ENCODE data around the gene DSCAML1. TPM values are rescaled to one million over a fixed set of nuclear protein-coding genes. Genes with fewer than 3 reads are reported as not detected.

DSCAML1 gene
- total and polyA plus RNA-seq, 3 donors from 2014 or later = 1.6 to 6.1 (median 3.0) TPM

DNA sequence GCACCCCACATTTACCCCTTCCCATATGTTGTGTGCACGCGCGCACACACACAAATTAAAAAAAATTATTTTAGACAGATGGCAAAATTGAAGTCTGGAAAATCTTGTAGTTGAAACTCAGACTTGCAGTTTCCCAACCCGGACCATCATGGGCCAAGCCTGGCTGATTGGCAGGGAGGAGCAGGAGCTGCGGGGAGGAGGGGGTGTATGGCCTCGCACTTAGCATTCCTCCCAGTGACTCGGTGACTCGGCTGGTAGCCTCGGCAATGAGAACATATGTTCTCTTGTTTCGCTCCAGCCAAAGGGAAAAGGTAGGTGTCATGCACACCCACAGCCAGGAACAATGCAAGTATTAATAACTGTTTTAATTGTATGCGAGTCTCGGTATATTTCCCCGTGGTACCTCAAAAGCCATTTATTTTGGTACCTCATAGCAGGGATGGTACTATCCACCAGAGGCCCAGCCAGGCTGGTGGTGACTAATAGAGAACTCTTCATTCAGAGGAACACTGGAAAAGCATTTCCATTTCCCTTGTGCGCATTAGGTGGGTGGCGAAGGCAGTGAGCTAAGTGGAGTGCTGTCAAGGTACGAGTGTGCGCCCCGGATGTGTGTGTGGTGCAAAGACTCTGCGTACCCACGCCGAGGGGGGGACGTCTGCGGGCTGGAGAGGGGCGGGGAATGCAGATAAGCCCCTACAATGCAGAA, 92.5 kb downstream of the DSCAML1 start:
- no peak for DNase-seq
- H3K4me1 ChIP-seq = no peaks in the 10 kb centered on the region
- H3K27ac ChIP-seq = no peak overlapping the region
- WGBS, 2 donors = 80 to 90% methylated on average over 24 of the region's 24 CpGs
- no peaks in the 10 kb centered on the region for H3K27me3 ChIP-seq
- TF ChIP-seq POLR2A (IDR thresholded peaks at IDR 0.05) = no peak
- TF ChIP-seq, protein P1, sequence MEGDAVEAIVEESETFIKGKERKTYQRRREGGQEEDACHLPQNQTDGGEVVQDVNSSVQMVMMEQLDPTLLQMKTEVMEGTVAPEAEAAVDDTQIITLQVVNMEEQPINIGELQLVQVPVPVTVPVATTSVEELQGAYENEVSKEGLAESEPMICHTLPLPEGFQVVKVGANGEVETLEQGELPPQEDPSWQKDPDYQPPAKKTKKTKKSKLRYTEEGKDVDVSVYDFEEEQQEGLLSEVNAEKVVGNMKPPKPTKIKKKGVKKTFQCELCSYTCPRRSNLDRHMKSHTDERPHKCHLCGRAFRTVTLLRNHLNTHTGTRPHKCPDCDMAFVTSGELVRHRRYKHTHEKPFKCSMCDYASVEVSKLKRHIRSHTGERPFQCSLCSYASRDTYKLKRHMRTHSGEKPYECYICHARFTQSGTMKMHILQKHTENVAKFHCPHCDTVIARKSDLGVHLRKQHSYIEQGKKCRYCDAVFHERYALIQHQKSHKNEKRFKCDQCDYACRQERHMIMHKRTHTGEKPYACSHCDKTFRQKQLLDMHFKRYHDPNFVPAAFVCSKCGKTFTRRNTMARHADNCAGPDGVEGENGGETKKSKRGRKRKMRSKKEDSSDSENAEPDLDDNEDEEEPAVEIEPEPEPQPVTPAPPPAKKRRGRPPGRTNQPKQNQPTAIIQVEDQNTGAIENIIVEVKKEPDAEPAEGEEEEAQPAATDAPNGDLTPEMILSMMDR (IDR thresholded peaks at IDR 0.05) = no peak
- no peaks in the 10 kb centered on the region for H3K9me3 ChIP-seq
- no peaks in the 10 kb centered on the region for H3K36me3 ChIP-seq (ENCODE audit: low read depth, missing control alignments)
- H3K4me3 ChIP-seq = no peak overlapping the region
- intact Hi-C loops (cut with DNase I; ENCODE audit: low total_unique reads) = no loop called here

DNA sequence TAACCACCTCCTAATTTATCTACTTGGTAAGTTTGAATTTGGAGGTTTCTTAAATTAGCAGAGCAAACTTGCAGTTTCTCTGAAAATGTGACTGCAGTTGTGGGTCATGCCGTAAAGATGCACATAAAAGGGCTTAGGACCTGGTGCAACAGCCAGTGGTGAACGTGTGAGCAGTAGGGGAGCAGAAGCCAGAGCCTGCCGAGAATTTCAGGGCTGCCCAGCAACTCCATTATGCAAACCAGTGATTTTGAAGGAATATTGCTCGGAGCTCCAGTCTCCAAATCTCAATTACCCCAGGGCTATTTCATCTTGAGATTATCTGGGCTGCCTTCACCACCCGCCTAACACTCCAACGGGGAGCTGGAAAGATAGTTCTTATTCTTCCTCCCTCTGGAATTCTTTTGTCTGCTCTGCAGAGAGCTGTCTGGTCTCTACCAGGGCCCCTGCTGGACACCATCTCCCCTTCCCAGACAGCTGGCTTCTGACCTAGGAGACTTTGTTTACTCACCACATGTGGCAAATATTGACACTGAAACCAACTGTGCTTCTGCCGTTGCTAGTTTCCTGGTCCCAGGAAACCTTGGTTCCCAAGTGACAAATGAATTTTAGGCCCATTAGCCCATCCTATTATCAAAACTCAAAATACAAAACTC, 93.9 kb downstream of the DSCAML1 start:
- H3K27ac ChIP-seq = no peak overlapping the region
- H3K27me3 ChIP-seq = no peaks in the 10 kb centered on the region
- WGBS, 2 donors = 77 to 82% methylated on average over 7 of the region's 7 CpGs
- intact Hi-C loops (cut with DNase I; ENCODE audit: low total_unique reads) = no loop called here
- no peaks in the 10 kb centered on the region for H3K9me3 ChIP-seq
- TF ChIP-seq, protein P1 (IDR thresholded peaks at IDR 0.05) = no peak
- no peak for TF ChIP-seq POLR2A (IDR thresholded peaks at IDR 0.05)
- no peaks in the 10 kb centered on the region for H3K36me3 ChIP-seq (ENCODE audit: low read depth, missing control alignments)
- H3K4me3 ChIP-seq = no peak overlapping the region
- DNase-seq = no peak
- H3K4me1 ChIP-seq = no peaks in the 10 kb centered on the region

DNA sequence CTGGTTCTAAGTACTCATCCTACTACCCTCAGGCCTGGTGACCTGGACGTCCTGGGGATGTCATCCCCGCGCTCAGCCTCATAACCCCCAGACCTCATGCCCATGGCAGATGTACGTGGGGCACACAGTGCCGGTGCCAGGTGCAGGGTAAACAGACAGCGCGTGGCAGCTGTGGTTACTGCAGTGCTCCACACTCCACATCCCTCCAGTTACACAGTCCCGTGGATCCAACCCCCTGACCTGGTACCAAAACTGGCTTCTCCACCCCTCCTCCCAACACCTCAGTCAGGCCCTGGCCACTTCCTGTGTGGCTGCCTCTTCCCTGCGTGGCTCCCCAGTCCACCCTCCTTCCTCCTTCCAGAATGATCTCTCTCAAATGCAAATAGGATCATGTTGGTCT, 95.2 kb downstream of the DSCAML1 start:
- 84 to 88% methylated on average over 9 of the region's 9 CpGs for WGBS, 2 donors
- DNase-seq = no peak
- TF ChIP-seq, protein P1 (IDR thresholded peaks at IDR 0.05) = no peak
- no peak for TF ChIP-seq POLR2A (IDR thresholded peaks at IDR 0.05)
- Histone ChIP-seq H3K27ac (no peak overlapping the region), H3K27me3 (no peaks in the 10 kb centered on the region), H3K36me3 (ENCODE audit: low read depth, missing control alignments) (no peaks in the 10 kb centered on the region), H3K4me3 (no peak overlapping the region), H3K4me1 (no peaks in the 10 kb centered on the region), H3K9me3 (no peaks in the 10 kb centered on the region)
- intact Hi-C loops (cut with DNase I; ENCODE audit: low total_unique reads) = no loop called here

DNA sequence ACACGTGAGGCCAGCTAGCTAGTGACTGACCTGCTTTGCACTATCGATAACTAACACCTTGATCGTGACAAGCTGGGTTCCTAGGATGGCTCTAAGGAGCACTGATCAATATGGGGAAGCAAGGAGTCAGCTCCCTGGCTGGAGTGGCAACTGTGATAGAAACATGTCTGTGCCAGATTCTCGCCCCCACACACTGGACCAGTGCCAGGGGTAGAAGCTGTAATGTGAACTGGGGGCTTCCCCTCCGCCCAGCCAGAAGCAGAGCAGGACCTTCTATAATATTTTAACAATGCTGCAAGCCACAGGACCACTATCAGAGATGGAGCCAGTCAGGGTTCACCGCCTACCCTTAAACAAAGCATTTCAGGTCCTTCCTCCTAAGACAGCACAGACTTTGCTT, 96.5 kb downstream of the DSCAML1 start:
- no peak overlapping the region for H3K27ac ChIP-seq
- no peaks in the 10 kb centered on the region for H3K36me3 ChIP-seq (ENCODE audit: low read depth, missing control alignments)
- TF ChIP-seq, protein P1 (IDR thresholded peaks at IDR 0.05) = no peak
- no peak for TF ChIP-seq POLR2A (IDR thresholded peaks at IDR 0.05)
- WGBS, 2 donors = 83 to 87% methylated on average over 6 of the region's 6 CpGs
- H3K9me3 ChIP-seq = no peaks in the 10 kb centered on the region
- no peaks in the 10 kb centered on the region for H3K4me1 ChIP-seq
- no peaks in the 10 kb centered on the region for H3K27me3 ChIP-seq
- no peak overlapping the region for H3K4me3 ChIP-seq
- DNase-seq = no peak
- intact Hi-C loops (cut with DNase I; ENCODE audit: low total_unique reads) = no loop called here

Data from testis (tissue), 3 donors.